GM18519 (cell line): ENCODE results near the gene PLET1.

Experiments
- ATAC-seq: cut with Tn5 transposase; IDR thresholded peaks from one replicate; pipeline ENCODE4 v1.9.1; 2021; ENCODE audit warnings: mild to moderate bottlenecking, moderate library complexity; ENCODE audit not compliant: unreplicated experiment, low FRiP score

The PLET1 gene

GRCh38 chr11:112285841-112286311, 25.2 kb upstream of the PLET1 start:
- no peak for ATAC-seq

GRCh38 chr11:112281726-112282125, 21.1 kb upstream of the PLET1 start:
- no peak for ATAC-seq

- no peak for ATAC-seq
Measured at GRCh38 chr11:112280268-112281126, 19.8 kb upstream of the PLET1 start.

- ATAC-seq, result no peak
Measured at GRCh38 chr11:112279901-112280267, 19.2 kb upstream of the PLET1 start.

- no peak for ATAC-seq
Measured at GRCh38 chr11:112278803-112279202, 18.1 kb upstream of the PLET1 start.

GRCh38 chr11:112277941-112278340, 17.3 kb upstream of the PLET1 start:
- ATAC-seq, result no peak

- no peak for ATAC-seq
Measured at GRCh38 chr11:112277029-112277428, 16.4 kb upstream of the PLET1 start.

- ATAC-seq, result no peak
Measured at GRCh38 chr11:112274007-112274783, 13.5 kb upstream of the PLET1 start.

- ATAC-seq, result no peak
Measured at GRCh38 chr11:112273066-112273465, 12.4 kb upstream of the PLET1 start.

GRCh38 chr11:112271242-112271641, 10.6 kb upstream of the PLET1 start:
- ATAC-seq, result no peak

GRCh38 chr11:112270551-112271180, 10.0 kb upstream of the PLET1 start:
- no peak for ATAC-seq

GRCh38 chr11:112269139-112269538, 8.5 kb upstream of the PLET1 start:
- no peak for ATAC-seq

- no peak for ATAC-seq
Measured at GRCh38 chr11:112268406-112268805, 7.7 kb upstream of the PLET1 start.

GRCh38 chr11:112267188-112267591, 6.5 kb upstream of the PLET1 start:
- ATAC-seq, result no peak

- ATAC-seq, result no peak
Measured at GRCh38 chr11:112266410-112266778, 5.7 kb upstream of the PLET1 start.

GRCh38 chr11:112265659-112266409, 5.2 kb upstream of the PLET1 start:
- ATAC-seq, result no peak

GRCh38 chr11:112255067-112255720, 5.5 kb downstream of the PLET1 start:
- ATAC-seq, result no peak

GRCh38 chr11:112253605-112254242, 6.9 kb downstream of the PLET1 start:
- ATAC-seq, result no peak

GRCh38 chr11:112249871-112250610, 10.6 kb downstream of the PLET1 start:
- ATAC-seq, result no peak
